ENCODE data around the gene NTM. TPM values are rescaled to one million over a fixed set of nuclear protein-coding genes. Genes with fewer than 3 reads are reported as not detected.

The NTM gene
- total RNA-seq, 1 donor from 2014 or later = 82.7 TPM

DNA sequence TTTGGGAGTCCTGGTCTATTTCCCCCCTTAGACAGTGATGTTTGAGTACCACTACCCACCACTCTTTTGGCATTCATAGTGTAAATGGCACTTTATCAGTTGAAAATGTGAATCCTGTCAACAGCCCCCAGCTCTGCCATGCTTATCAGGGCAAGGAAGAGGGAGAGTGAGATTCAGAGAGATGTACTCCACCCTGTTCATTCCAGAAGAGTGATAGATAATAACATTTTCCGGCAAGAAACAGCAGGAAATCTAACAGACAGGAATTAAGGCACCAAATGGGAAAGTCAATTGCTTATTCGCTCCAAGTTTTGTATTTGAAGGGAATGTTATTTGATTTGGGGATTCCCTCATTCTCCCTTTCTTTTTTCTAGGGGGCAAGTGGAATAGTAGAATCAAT lies 681.9 kb downstream of the NTM start:
- peaks cover 60% of the 10 kb centered on the region for H3K4me1 Mint-ChIP-seq (ENCODE audit: unreplicated experiment)

DNA sequence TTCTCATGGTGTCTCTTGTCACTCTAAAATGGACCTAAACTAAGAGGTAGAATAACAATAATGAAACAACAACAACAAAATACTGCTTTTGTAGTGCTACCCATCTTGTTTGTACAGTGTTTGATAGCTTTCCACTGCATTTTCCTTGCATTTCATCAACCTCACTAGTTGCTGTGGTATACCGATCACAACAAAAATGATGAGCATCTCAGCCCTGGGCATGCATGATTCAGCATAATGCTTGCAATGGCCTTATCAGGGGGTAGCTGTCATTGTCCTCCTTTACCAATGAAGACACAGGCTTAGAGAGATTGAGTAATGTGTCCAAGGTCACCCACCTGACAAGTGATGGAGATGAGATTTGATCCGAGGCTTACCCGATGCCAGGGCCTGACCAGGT lies 682.5 kb downstream of the NTM start:
- TF ChIP-seq, protein P1, sequence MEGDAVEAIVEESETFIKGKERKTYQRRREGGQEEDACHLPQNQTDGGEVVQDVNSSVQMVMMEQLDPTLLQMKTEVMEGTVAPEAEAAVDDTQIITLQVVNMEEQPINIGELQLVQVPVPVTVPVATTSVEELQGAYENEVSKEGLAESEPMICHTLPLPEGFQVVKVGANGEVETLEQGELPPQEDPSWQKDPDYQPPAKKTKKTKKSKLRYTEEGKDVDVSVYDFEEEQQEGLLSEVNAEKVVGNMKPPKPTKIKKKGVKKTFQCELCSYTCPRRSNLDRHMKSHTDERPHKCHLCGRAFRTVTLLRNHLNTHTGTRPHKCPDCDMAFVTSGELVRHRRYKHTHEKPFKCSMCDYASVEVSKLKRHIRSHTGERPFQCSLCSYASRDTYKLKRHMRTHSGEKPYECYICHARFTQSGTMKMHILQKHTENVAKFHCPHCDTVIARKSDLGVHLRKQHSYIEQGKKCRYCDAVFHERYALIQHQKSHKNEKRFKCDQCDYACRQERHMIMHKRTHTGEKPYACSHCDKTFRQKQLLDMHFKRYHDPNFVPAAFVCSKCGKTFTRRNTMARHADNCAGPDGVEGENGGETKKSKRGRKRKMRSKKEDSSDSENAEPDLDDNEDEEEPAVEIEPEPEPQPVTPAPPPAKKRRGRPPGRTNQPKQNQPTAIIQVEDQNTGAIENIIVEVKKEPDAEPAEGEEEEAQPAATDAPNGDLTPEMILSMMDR (IDR thresholded peaks at IDR 0.05) = no peak
- Mint-ChIP-seq H3K36me3 (ENCODE audit: unreplicated experiment) (no peaks in the 10 kb centered on the region), H3K27ac (ENCODE audit: unreplicated experiment) (peak overlapping the region; percentile 91), H3K4me1 (ENCODE audit: unreplicated experiment) (peaks cover 55% of the 10 kb centered on the region), H3K9me3 (ENCODE audit: unreplicated experiment) (no peaks in the 10 kb centered on the region), H3K4me3 (ENCODE audit: unreplicated experiment) (no peak overlapping the region), H3K27me3 (ENCODE audit: unreplicated experiment) (no peaks in the 10 kb centered on the region)
- DNase-seq (ENCODE audit: extremely low spot score, unreplicated experiment) = no peak

More for the DNA sequence above, 681.9 kb downstream of the NTM start:
- Mint-ChIP-seq H3K36me3 (ENCODE audit: unreplicated experiment) (no peaks in the 10 kb centered on the region), H3K9me3 (ENCODE audit: unreplicated experiment) (no peaks in the 10 kb centered on the region), H3K27ac (ENCODE audit: unreplicated experiment) (peak overlapping the region; percentile 91), H3K27me3 (ENCODE audit: unreplicated experiment) (no peaks in the 10 kb centered on the region), H3K4me3 (ENCODE audit: unreplicated experiment) (no peak overlapping the region)
- TF ChIP-seq, protein P1 (IDR thresholded peaks at IDR 0.05) = no peak
- no peak for DNase-seq (ENCODE audit: extremely low spot score, unreplicated experiment)

- Mint-ChIP-seq H3K27me3 (ENCODE audit: unreplicated experiment) (no peaks in the 10 kb centered on the region), H3K27ac (ENCODE audit: unreplicated experiment) (no peak overlapping the region), H3K36me3 (ENCODE audit: unreplicated experiment) (no peaks in the 10 kb centered on the region), H3K4me1 (ENCODE audit: unreplicated experiment) (peaks cover 40% of the 10 kb centered on the region), H3K4me3 (ENCODE audit: unreplicated experiment) (no peak overlapping the region), H3K9me3 (ENCODE audit: unreplicated experiment) (no peaks in the 10 kb centered on the region)
- DNase-seq (ENCODE audit: extremely low spot score, unreplicated experiment) = no peak
- TF ChIP-seq, protein P1 (IDR thresholded peaks at IDR 0.05) = no peak
These were observed 684.4 kb downstream of the NTM start for GRCh38 chr11:132054822-132055221.

DNA sequence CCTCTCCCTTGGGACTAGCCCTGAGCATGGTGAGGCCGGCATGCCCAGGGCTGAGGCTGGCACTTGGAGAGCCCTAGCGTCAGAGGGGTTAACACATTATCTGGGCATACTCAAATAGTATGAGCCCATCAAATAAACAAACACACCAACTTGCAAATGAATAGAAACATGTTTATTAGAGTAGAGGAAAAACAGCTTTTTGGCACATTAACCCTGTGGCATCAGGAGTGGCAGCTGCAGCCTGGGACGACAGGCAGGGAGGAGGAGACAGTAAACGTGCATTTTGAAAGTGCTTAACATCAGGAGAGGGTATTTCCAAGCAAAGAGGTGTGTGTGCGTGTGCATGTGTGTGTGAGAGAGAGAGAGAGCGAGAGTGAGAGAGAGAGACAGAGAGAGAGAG lies 684.9 kb downstream of the NTM start:
- Mint-ChIP-seq H3K27me3 (ENCODE audit: unreplicated experiment) (no peaks in the 10 kb centered on the region), H3K4me1 (ENCODE audit: unreplicated experiment) (peaks cover 40% of the 10 kb centered on the region), H3K4me3 (ENCODE audit: unreplicated experiment) (no peak overlapping the region), H3K27ac (ENCODE audit: unreplicated experiment) (no peak overlapping the region), H3K9me3 (ENCODE audit: unreplicated experiment) (no peaks in the 10 kb centered on the region), H3K36me3 (ENCODE audit: unreplicated experiment) (no peaks in the 10 kb centered on the region)
- TF ChIP-seq, protein P1 (IDR thresholded peaks at IDR 0.05) = no peak
- DNase-seq (ENCODE audit: extremely low spot score, unreplicated experiment) = no peak

DNA sequence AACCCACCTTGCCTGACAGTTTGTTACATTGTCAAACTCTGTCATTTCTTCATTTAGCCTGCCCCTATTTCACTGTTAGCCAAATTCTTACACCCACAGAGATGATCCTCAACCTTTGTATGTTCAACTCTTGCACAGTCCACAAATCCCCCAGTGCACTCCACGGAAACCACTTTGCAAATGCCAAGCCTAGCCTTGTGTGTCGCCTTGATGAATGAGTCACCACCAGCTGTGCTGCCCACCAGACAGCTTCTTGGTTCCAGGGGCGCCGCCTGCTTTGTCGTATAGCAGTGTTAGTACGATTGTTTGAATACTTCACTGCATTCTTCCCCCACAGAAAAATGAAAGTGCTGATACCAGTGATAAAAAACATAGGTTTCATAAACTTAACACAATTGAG lies 686.3 kb downstream of the NTM start:
- no peak overlapping the region for H3K4me3 Mint-ChIP-seq (ENCODE audit: unreplicated experiment)
- no peaks in the 10 kb centered on the region for H3K9me3 Mint-ChIP-seq (ENCODE audit: unreplicated experiment)
- TF ChIP-seq, protein P1 (IDR thresholded peaks at IDR 0.05) = no peak
- H3K27me3 Mint-ChIP-seq (ENCODE audit: unreplicated experiment) = no peaks in the 10 kb centered on the region
- H3K27ac Mint-ChIP-seq (ENCODE audit: unreplicated experiment) = no peak overlapping the region
- H3K4me1 Mint-ChIP-seq (ENCODE audit: unreplicated experiment) = peaks cover 40% of the 10 kb centered on the region
- no peaks in the 10 kb centered on the region for H3K36me3 Mint-ChIP-seq (ENCODE audit: unreplicated experiment)
- DNase-seq (ENCODE audit: extremely low spot score, unreplicated experiment) = no peak

Measured in osteocyte (in vitro differentiated cells).